HG03520 (cell line): ENCODE results near the gene AKAP9.
"Not testable (repeated sequence)": the region's sequence is repeated elsewhere in the genome, so short reads cannot be mapped to it uniquely, and the experiment has no call there.

Experiments used
- ATAC-seq: cut with Tn5 transposase; IDR thresholded peaks from one replicate; pipeline ENCODE4 v1.9.1; 2021; ENCODE audit warnings: mild to moderate bottlenecking, moderate library complexity; ENCODE audit not compliant: unreplicated experiment

Gene AKAP9

DNA sequence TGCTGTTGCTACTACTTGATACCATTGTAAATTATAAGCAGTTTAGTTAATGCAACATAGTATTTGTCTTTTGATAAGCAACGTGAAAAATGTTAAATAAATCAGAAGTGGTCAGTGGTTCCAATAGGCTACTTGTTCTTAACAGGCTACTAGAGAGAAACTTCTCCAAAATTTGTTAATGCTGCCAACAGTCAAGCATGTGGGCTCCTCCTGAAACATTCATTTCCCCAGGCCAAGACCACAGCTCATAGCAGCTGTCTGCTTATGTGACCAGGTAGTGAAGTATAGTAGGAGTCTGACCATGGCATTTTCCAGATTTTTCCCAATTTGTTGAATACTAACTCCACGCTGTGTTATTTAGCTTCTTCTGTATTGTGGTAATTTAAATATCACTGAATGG is 112.7 kb downstream of the AKAP9 start:
- ATAC-seq, result no peak

DNA sequence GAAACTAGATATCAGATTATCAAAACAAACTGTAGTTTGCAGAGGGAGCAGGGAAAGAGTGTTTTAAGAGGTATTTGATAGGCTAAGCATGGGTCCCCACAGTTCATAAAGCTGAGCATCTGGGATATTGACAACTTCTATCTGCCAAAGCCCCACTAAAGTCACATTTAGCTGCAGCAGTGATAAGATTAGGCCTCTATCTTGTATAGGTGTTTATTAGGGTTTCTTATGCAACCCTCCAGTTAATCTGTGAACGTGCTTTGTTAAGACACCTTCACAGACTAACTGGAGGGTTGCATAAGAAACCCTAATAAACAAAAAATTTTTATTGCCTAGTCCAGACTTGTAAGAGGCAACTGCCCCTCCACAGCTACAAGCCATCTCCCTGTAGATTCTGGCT is 115.6 kb downstream of the AKAP9 start:
- no peak for ATAC-seq

GRCh38 chr7:92057375-92057774 is 116.7 kb downstream of the AKAP9 start:
- ATAC-seq, result no peak

- ATAC-seq, result no peak
These were observed 117.4 kb downstream of the AKAP9 start for GRCh38 chr7:92058040-92058439.

DNA sequence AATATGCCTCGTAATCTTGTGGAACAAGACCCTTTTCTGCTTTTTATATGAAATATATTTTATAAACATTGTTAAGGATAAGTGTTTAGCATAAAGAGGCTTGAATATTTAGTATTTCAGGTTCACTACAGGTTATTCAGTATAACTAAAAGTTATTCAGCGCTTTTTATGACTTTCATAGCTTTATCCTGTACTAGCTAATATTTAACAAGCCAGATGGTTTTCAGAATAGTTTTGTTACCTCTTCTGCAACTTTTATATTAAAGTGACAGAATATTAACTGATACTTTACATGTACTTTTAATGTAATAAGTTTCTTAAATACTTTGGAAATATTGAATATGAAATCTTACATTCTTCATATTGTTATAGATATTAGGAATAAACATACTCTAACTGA is 118.2 kb downstream of the AKAP9 start:
- ATAC-seq, result no peak

- no peak for ATAC-seq
These were observed 120.5 kb downstream of the AKAP9 start for GRCh38 chr7:92061154-92061553.

DNA sequence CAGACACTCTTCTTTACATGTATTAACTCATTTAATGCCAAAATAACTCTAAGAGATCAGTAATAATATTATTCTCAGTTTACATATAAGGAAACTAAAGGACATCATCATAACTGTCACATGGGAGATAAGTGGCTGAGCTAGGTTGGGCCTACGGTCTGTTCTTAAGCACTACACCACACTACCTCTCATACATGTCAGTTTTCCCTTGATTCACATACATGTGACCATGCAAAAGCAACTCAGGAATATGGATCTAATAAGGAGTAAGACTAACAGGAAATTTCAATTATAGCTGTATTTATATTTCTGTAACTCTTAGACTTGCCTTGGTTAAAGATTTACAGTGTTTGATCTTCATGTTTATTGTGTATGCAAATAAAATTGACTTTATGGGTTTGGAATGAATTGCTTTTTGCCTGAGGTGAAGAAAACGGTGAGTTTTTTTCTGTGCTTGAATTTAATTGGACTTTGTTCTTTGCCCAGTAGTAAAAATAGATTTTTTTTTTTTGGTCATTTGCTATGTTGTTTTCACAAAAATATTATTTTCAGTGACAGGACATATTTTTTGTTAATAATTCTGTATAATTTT is 123.9 kb downstream of the AKAP9 start:
- no peak for ATAC-seq

DNA sequence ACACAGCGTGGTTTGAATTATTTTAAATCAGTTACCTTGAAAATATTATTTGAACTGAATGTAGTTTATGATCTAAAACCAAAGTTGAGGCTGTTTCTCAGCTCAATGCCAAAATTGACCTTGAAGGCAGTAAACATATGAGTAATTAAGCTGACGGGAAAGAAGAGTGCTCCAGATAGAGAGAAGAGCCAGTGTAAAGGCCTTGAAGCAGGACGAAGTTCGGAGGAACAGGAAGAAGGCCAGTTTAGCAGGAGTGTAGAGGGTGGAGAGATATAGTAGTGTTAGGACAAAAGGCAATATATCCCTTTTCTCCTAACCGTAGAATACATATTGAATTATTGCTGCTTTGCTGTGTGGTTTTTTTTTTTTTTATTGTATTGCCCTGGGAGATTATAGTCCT is 130.4 kb downstream of the AKAP9 start:
- ATAC-seq, result no peak

GRCh38 chr7:92072121-92072520 is 131.5 kb downstream of the AKAP9 start:
- ATAC-seq, result no peak

DNA sequence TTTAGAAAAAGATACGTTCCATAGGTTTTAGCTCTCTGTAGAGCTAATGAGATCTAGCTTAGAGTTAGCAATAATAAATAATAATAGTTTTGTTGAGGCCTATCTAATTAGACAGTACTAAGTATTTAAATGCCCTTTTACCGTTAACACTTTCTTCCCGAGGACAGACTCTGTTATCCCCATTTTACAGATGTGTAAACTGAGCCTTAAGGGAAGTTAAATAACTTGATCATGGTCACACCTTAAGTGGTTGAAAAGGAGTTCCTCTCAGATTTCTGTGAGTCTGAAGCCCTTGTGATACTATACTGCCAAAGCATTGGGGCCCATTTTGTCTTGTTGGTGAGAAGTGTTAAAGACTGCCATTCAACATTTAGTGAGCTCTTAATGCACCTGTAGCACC is 132.0 kb downstream of the AKAP9 start:
- no peak for ATAC-seq

DNA sequence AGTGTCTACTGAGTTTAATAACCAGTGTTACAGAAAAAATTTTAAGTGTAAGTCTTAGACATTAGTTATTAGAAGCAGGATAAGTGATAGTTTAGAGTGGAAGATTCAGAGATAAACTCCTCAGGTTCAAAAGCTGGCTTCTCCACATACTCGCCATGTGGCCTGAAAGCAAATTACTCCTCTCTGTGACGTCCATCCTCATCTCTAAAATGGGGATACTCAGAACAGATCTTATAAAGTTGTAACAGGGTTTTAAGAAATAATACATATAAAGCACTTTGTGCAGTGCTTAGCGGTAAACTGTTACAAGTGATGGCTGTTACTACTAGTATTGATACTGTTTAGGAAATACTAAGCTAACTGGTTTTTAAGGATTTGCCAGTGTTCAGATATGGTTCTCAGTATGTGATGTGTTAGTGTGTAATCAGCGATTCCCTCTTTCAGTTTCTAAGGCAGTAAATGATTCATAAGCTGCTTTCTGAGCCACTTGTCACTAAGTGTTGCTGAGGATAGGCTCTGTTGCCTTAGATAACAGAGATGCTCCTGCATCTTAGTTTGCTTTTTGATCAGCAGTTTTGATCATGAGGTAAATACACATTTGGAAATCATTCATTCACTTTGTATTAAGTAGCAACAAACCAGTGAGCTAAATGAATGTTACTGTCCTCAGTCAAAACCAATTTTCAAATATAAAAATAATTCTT is 134.9 kb downstream of the AKAP9 start:
- peak; percentile 97 for ATAC-seq

DNA sequence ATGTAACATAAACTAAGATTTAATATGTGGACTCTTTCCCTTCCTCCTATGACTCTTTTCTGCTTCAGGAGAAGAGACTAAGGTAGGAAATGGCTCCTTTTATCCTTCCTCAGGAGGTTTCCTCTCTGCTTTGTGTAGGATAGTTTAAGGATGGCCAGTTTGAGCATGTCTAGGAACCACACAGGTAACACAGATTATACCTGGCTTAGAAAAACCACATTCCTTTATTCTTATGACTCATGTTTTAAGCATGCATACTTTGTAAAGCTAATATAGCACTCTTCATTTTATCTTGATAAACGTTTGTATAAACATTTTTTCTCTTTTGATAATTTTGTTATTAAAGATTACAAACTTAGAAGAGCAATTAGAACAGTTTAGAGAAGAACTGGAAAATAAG is 135.8 kb downstream of the AKAP9 start:
- ATAC-seq, result no peak

- not testable (repeated sequence) for ATAC-seq
These were observed 143.3 kb downstream of the AKAP9 start for GRCh38 chr7:92083922-92084321.

DNA sequence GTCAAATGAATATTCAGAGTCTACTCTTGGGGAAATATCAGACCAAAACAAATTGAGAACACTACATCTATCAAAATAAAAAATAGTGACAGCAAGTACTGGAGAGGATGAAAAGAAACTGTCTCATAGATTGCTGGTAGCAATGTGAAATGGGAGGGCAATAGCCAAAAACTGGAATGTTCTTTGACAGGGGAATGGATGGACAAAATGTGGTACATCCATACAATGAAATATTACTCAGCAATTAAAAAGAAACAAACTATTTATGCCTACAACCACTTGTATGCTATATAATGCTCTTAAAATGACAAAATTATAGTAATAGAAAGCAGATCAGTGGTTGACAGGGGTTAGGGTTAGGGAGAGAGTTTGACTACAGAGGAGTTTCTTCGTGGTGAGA is 147.6 kb downstream of the AKAP9 start:
- no peak for ATAC-seq

- no peak for ATAC-seq
These were observed 151.5 kb downstream of the AKAP9 start for GRCh38 chr7:92092210-92092609.

DNA sequence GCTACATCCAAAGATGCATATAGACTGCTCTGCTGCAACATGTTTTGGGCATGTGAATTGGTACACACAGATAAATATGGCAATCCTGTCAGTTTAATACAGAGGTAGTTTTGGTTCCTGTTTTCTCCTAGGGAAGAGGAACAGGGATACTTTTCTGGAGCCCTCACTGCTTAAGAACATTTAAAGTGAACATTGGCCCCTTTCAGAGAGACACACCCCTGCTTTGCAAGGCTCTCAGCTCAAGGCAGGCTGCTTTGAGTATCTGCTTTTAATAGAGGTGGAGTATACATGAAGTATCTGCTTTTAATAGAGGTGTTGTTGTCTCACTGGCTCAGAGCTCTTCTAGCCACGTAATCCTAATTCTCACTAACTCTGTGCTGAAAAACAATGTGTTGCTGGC is 154.7 kb downstream of the AKAP9 start:
- ATAC-seq, result no peak

DNA sequence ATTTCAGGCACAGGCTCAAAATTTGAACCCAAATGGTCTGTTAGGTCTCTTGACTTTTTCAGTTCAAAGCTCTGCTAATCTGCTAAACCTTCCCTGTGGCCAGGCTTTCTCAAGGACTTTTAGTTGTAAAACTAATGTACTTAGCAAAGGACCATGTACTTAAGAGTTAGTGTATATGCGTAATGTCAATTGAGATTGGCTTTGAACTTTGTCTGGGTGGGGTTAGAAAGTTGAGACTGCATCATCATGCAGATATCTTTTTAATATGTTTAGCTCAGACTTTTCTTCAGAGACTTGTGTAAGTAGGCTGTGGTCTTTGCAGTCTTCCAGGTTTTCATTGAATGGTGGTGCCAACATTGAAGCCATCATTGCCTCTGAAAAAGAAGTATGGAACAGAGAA is 159.9 kb downstream of the AKAP9 start:
- ATAC-seq, result no peak

- not testable (repeated sequence) for ATAC-seq
These were observed 162.2 kb downstream of the AKAP9 start for GRCh38 chr7:92102862-92103261.

- no peak for ATAC-seq
These were observed 168.2 kb downstream of the AKAP9 start for GRCh38 chr7:92108821-92109220.

- no peak for ATAC-seq
These were observed 170.2 kb downstream of the AKAP9 start for GRCh38 chr7:92110857-92111256.

DNA sequence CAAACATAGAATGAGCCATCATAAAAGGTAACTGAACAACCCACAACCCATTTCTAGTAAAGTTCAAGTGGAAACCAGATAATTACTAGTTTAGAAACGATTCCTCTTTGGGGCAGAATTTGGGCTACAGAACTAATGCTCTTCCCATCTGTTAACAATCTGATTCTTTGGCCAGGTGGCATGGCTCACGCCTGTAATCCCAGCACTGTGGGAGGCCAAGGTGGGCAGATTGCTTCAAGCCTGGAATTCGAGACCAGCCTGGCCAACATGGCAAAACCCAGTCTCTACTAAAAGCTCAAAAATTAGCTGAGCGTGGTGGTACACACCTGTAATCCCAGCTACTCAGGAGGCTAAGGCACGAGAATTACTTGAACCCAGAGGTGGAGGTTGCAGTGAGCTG is 175.2 kb downstream of the AKAP9 start:
- ATAC-seq, result no peak

DNA sequence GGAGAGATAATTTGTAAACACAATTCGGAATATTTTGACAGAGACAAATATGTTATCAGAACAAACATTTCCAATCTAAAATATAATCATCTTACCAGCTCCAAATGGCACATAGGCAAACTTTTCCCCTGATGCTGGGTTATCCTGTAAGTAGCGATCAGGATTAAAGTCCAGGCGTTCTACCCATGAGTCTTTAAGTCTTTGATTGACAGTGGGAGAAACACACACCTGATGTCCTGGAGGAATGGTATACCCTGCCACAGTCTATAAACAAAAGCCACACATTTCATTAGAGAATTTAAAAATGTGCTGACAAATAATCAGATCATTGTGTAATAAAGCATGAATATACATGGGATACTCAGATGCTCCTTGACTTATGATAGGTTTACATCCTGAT is 176.3 kb downstream of the AKAP9 start:
- ATAC-seq, result no peak

- ATAC-seq, result no peak
These were observed 178.6 kb downstream of the AKAP9 start for GRCh38 chr7:92119213-92119759.
